GM19025 (cell line): ENCODE results near the gene CDC16.
A peak's percentile ranks its signal among the peaks of the same experiment; 100 is the strongest.
"Not testable (repeated sequence)": the region's sequence is repeated elsewhere in the genome, so short reads cannot be mapped to it uniquely, and the experiment has no call there.

Source experiments
- ATAC-seq: cut with Tn5 transposase; IDR thresholded peaks from one replicate; pipeline ENCODE4 v1.9.1; 2021; ENCODE audit warnings: mild to moderate bottlenecking, low read depth, moderate library complexity; ENCODE audit not compliant: unreplicated experiment

Gene CDC16

DNA sequence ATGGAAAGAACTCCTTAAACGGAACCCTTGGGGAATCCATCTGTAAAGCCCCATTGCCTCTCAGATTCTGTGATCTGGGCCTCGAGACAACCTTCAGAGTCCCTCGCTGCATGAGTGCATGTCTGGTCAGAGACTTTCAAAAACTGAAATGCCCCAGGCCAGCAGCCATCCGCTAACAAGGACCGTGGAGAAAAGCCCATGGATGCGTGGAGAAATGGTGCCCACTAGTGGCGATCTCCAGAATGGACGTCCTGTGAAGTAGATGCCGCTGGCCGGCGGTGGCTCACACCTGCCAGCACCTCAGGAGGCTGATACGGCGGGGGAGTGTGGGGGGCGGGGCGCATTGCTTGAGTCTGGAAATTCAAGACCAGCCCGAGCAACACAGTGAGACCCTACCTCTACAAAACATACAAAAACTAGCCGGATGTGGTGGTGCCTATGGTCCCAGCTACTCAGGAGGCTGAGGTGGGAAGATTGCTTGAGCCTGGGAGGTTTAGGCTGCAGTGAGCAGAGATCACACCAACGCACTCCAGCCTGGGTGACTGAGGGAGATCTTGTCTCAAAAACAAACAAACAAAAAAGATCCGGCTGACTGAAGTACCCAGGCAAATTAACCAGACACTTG lies 7.9 kb upstream of the CDC16 start:
- ATAC-seq, result peak; percentile 77

DNA sequence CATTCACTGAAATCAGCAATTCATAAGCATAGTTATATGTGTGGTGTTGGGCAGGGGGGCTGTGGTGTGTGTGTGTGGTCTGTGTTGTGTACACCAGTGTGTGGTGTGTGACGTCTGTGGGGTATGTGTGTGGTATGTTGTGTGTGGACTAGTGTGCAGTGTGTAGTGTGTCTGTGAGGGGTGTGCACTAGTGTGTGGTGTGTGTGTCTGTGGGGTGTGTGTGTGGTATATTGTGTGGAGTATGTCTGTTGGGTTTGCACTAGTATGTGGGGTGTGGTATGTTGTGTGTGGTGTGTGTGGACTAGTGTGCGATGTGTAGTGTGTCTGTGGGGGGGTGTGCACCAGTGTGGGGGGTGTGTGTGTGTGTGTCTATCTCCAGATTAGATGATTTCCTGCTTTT lies 7.2 kb upstream of the CDC16 start:
- ATAC-seq, result no peak

DNA sequence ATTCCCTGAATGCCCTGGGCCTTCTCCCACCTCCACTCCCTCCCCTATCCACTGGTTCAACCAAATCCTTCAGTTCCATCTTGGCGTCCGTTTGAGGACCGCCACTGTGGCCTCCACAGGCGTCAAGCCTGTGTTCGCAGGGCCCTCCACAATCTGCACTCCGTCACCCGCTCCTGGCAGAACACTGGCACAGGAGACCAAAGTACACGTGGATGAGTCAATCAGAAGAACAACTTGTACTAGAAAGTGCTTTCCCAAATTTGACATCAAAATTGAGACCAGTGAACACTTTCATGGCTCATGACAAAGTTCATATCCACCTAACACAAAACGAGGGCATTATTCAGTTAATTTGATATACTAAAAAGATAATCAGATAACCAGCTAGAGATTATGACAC lies 6.5 kb upstream of the CDC16 start:
- ATAC-seq, result no peak

DNA sequence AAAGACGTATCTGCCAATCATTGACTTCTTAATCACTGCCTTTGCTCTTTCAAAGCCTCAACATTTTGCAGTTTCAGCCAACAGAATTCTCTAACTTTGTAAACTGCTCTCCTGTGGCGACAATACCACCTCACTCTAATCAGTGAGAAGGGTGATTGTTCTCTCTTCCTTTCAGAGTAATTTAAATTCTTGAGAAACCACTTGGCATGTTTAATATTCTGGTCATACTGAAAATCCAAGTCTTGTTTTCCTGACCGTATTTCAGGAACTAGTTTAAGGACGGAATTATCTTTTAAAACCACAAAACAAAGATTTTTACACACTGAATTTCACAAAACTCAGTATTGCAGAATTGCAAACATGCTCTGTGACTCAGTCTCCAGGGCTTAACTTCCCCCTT lies 5.2 kb upstream of the CDC16 start:
- no peak for ATAC-seq

DNA sequence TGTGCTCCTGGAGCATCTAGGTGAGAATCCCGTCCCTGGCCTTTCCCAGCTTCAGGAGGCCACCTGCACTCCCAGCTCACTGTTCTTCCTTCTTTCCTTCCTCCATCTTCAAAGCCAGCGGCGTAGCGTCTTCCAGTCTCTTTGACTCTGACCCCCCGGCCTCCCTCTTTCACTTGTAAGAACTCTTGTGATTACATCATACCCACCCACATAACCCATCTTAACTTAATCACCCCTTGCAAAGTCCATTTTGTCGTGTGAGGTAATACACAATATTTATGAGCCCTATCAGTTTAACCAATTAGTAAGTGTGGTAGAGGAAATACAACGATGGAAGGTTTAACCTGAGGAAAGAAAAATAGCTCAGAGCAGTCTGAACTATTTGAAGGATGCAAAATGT lies 4.6 kb upstream of the CDC16 start:
- no peak for ATAC-seq

DNA sequence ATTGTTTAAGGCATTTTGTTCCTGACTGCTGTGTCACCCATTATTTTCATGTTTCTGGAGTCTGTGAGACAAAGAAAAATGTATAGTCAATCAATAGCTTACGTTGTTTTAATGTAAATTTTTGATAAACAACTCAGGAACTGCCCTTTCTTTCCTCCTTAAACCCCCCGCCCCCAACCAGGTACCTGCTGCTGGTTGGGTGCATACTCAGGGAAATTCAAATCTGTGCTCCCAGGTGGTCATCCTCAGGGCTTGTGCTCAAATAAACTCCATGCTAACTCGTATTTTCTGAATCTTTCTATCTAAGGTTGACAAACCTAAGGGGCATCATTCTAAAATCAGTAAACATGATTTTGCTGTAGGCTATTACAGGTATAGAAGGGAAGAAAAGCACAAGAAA lies 4.1 kb upstream of the CDC16 start:
- ATAC-seq, result no peak

DNA sequence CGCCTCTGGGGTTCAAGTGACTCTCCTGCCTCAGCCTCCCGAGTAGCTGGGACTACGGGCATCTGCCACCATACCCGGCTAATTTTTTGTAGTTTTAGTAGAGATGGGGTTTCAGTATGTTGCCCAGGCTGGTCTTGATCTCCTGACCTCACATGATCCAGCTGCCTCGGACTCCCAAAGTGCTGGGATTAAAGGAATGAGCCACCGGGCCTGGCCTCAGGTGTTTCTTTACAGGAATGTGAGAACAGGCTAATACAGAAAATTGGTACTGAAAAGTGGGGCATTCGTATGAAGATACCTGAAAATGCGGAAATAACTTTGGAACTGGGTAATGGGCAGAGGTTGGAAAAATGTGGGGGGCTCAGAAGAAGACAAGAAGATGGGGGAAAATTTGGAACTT lies 2.8 kb upstream of the CDC16 start:
- ATAC-seq, result no peak

DNA sequence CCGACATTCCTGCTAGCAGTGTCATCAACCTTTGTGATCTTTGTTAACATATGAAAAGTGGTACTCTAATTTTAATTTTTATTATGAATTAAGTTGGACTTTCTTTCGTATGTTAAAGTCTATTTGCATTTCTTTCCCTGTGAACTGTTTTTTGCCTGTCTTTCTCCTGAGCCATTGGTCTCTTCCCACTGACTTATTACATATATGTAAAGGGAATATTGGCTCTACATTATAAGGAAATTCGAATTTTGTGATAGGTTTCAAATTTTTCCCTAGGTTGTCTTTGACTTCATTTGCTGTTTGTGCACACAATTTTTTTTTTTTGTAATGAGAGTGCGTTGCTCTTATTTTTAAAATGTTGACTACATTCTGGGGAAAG lies 442 bp upstream of the CDC16 start:
- ATAC-seq, result no peak

DNA sequence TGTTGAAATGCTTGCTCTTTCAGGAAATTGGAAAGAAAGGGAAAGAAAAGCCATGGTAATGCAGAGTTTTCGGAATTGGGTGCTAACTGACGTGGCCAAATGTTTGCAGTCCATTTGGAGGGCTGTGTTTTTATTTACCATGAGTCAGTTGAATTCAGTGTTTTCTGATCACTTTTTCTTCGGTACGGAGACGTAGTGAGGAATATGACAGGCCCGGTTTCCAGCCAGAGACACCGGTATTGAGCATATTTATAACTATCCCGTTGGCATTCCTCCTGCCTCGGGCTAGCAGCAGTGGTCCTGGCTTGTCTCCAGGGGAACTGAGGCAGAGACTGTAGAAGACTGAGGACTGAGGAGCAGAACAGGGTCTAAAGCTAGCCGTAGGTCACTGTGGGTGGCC lies 1.0 kb downstream of the CDC16 start:
- no peak for ATAC-seq

DNA sequence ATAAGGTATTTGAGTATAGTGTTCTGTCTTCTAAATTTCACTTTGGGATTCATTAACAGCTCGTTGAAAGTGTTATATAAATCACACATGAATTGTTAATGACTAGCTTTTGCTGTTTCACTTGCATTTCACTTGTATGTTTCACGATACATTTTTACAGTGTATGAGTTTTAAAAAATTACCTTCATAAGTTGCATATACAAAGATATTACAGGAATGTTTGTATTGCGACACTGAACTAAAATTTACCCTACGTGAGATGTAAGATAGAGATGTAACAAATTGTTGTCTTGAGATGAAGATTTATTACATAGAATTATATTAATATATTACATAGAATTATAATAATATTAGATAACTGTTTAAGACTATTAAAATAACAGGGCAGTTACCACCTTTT lies 1.5 kb downstream of the CDC16 start:
- no peak for ATAC-seq

DNA sequence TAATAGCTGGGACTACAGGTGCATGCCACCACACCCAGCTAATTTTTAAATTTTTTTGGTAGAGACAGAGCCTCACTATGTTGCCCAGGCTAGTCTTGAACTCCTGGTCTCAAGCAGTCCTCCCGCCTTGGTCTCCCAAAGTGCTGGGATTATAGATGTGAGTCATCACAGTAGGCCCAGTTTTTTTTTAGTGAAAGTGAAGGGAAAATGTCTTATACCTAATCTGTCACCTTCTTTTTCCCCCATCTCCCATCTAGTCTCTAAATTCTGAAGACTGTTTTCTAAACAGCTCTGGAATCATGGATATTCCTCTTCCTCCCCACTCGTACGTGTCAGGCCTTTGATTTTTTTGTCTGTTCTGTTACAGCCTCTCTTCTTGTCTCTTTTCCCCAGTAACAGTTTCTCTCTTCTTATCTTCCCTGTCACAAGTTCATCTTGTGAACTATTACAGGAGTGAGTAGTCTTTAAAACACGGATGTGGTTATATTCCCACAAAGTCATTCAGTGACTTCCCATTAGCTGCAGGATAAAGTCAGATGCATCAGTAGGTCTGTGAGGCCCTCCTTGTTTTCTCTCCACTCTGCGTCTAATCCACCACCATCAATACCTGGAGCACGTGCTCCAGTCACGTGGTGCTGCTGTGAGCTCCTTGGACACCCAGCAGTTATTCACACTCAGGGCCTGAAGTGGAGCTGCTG lies 2.9 kb downstream of the CDC16 start:
- no peak for ATAC-seq

DNA sequence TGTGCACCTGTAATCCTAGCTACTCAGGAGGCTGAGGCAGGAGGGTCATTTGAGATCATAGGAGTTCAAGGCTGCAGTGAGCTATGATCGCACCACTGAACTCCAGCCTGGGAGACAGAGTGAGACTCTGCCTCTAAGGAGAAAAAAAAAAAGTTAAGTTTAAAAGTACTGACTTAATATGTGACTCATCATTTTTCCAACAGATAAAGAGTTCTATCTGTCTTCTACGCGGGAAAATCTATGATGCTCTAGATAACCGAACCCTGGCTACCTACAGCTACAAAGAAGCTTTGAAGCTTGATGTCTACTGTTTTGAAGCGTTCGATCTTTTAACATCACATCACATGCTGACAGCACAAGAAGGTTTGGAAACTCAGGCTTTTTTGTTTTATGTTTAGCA lies 7.2 kb downstream of the CDC16 start:
- no peak for ATAC-seq

DNA sequence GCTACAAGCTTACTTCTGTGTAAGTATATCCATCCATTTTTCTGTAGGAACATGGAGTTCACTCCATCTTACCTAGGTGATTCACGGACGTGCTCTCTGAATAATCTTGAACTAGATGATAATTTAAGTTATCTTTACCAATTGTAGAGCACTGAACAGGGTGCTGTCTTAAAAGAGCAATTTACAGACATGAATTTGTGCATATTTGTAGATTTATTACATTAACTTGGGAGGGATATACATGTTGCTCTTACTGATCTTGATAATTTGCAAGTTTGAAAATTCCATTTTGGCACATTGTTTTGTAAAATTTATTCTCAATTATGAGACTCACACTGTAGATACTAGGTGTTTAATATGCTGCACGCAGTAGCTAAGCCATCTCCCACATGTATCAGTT lies 9.3 kb downstream of the CDC16 start:
- ATAC-seq, result no peak

DNA sequence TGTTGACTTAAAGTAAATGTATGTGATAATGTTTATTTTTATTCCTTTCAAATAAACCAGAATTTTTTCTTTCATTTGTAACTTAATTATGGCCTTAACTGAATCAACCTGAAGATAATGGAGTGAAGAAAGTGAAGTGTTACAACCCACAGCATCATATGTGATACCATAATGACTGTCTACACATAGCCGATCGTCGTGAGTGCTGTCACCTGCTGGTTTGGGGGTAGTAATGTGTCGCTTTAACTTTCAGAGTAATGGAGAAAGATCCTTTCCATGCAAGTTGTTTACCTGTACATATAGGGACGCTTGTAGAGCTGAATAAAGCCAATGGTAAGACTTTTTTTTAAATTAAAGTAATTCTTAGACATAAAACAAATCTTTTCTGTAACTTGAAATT lies 9.9 kb downstream of the CDC16 start:
- ATAC-seq, result no peak

DNA sequence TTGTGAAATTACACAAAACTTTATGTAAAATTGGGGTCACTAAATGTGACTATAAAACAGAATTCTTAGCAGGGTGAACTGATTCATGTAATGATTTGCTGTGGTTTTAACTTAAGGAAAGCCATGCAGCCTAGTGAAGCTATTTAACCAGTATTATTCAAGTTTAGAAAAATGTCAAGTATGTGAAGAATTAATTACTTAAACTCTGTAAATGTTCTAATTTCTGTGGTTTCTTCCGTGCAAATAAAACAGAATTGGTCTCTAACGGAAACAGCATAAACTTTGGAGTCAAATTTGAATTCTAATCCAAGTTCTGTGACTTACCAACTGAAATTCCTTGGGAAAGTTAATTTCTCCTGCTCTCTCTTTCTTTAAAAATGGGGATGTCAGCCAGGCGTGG lies 13.3 kb downstream of the CDC16 start:
- ATAC-seq, result no peak

DNA sequence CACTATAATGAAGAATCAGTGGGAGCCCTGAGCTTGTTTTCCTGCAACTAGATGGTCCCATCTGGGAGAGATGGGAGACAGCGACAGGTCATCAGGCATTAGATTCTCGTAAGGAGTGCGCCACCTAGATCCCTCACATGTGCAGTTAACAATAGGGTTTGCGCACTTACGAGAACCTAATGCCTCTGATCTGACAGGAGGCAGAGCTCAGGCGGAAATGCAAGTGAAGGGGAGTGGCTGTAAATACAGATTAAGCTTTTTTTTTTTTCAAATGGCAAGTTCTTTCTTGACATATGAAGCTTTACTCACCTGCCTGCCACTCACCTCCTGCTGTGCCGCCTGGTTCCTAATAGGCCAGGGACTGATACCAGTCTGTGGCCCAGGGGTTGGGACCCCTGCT lies 14.4 kb downstream of the CDC16 start:
- ATAC-seq, result no peak

DNA sequence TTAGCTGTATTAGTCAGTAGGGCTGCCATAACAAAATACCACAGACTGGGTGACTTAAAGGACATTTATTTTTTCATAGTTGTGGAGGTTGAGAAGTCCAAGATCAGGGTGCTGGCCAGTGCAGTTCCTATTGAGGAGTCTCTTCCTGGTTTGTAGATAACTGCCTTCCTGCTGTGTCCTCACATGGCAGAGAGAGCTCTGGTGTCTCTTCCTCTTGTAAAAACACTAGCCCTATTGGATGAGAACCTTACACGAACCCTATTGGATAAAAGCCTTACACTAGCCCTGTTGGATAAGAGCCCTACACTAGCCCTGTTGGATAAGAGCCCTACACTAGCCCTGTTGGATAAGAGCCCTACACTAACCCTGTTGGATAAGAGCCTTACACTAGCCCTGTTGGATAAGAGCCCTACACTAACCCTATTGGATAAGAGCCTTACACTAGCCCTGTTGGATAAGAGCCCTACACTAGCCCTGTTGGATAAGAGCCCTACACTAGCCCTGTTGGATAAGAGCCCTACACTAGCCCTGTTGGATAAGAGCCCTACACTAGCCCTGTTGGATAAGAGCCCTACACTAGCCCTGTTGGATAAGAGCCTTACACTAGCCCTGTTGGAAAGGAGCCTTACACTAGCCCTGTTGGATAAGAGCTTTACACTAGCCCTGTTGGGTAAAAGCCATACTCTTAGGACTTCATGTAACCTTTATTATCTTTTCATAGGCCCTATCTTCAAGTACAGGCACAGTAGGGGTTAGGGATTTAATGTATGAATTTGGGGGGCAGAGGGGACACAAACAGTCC lies 17.1 kb downstream of the CDC16 start:
- ATAC-seq, result not testable (repeated sequence)

DNA sequence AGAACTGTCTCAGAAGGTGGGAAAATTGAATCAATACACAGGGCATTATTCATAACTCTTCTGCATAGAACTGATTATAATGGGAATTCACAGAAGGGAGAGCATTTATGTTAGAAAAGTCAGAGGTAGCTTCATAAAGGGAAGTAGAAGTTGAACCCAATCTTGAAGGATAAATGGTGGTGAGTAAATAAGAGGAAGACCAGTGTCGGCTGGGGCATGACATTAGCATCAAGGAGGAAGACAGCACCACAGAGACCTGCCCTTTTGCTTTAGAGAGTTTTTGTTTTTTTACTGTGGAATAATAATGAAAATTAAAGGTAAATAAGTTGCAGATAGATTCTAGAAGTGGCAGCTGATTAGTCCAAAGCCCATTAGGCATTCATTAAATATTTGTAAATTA lies 21.9 kb downstream of the CDC16 start:
- no peak for ATAC-seq

DNA sequence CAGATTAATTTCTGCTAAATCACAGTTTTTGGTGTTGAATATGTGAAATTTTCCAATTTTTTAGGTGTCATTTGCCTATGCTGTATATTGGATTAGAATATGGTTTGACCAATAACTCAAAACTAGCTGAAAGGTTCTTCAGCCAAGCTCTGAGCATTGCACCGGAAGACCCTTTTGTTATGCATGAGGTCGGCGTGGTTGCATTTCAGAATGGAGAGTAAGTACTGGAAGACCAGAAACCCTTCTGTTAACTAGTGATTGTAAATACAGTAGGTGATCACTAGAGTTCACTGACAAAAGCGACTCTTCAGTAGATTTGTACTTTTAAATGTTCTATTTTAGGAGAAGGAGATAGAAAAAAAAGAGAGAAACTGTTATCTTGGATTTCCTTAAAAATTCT lies 22.3 kb downstream of the CDC16 start:
- no peak for ATAC-seq

DNA sequence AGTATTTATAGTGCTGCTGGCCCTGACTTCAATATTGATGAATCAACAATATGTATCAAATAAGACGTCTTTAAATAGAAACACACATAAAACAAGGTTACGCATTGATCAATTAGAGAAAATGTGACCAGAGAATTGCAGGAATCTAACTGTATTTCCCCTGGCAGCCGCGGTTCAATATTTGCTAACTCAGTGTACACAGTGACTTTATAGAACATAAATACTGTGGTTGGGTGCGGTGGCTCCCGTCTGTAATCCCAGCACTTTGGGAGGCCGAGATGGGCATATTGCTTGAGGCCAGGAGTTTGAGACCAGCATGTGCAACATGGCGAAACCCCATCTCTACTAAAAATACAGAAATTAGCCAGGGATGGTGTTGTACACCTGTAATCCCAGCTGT lies 23.9 kb downstream of the CDC16 start:
- no peak for ATAC-seq

DNA sequence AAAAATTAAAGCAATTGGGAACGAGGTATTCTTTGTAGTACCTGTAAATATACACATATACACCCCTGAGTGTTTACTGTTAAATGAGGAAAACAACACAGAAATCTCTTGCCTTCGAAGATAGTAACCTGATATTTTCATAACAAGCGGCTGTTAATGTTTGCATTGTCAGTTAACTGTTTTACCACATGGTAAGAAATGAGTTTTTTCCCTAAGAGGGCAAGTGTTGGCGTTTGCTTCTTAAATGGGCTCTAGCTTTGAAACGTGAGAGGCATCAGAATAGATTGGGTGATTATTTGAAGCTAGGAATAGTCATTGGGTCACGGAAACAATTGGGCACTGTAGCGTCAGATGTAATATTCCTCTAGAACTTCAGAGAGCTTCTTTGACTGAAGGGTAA lies 24.7 kb downstream of the CDC16 start:
- no peak for ATAC-seq

DNA sequence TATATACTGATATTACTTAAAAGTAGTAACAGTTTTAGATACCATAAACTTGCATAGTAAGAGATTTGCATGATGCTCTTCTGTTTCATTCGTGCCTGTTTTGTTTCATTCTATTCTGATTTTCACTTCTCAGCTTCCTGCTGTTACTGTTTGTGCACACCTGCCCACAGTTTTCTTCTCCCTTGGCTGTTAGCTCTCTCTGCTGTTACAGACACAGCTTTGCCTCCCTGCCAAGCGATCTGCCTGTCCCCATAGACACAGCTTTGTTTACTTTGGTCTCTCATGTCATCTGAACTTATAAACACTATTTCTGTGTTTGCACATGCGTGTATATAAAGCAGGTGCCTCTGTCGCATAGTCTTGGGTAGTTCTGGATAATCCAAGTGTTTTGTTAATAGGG lies 25.3 kb downstream of the CDC16 start:
- no peak for ATAC-seq
